ENCODE measurements around the gene ARHGEF4. TPM values are rescaled to one million over a fixed set of nuclear protein-coding genes. Genes with fewer than 3 reads are reported as not detected.

ARHGEF4 gene
- total and polyA plus RNA-seq, 10 of the 15 experiments (the other 5 are each of a cell fraction or from before 2014, with no cell fraction given): 0.02 to 0.24 (median 0.16) TPM; not detected in 6

DNA sequence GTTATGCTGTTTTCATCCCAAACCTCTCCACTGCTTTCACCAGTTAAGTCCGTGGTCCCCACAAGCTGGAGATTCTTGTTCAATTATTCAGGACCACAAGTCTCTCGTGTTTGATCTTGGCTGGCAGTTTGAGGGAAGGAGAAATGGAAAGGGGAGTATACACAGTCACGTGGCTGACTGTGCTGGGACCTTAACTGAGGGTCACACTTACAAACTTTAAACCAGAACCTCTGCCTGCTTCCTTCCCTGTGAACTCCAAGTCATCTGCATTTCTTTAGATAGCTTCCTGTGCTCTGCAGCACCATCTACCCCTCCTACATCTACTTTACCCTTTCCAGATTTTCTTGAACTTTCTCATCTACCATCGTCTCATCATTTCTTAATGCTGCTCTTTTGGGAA lies 91.7 kb downstream of the ARHGEF4 start:
- Histone ChIP-seq H3K4me1 (ENCODE audit: control insufficient read depth, insufficient read depth, low read length) (no peaks in the 10 kb centered on the region), H3K4me2 (ENCODE audit: control insufficient read depth, insufficient read depth) (no peak overlapping the region), H3K79me2 (ENCODE audit: control insufficient read depth, insufficient read depth, low read length) (no peaks in the 10 kb centered on the region), H3K9ac (ENCODE audit: control insufficient read depth, insufficient read depth, low read length) (no peak overlapping the region), H3K27me3 (replicated peaks in 1 of 2; ENCODE audit: control insufficient read depth in 2 of 2, insufficient read depth in 2 of 2, low read length in 1 of 2) (no peaks in the 10 kb centered on the region; a peak in 1 of 4 replicates), H2AFZ (ENCODE audit: control insufficient read depth, low read depth, low read length) (no peak overlapping the region), H3K27ac (ENCODE audit: control insufficient read depth, insufficient read depth) (no peak overlapping the region), H4K20me1 (ENCODE audit: control insufficient read depth, insufficient read depth) (no peaks in the 10 kb centered on the region), H3K36me3 (ENCODE audit: control insufficient read depth in 2 of 2, insufficient read depth in 2 of 2, low read length in 1 of 2) (no peaks in the 10 kb centered on the region), H3K9me3 (replicated peaks; ENCODE audit: control insufficient read depth, insufficient read depth, low read length) (no peaks in the 10 kb centered on the region), H3K4me3 (no peak overlapping the region)
- intact Hi-C loops (cut with micrococcal nuclease; ENCODE audit: unreplicated experiment): no loop called here
- ChIA-PET CTCF (interaction anchor here (1.2 to 3.5 kb wide), 2 partner anchors 8 to 131 kb away, joined by 6 to 12 read pairs; no protein-coding TSS in a partner anchor), RAD21 (ENCODE audit: unreplicated experiment) (interaction anchor here (1.8 kb wide), 1 partner anchor 131 kb away, joined by 6 read pairs; no protein-coding TSS in a partner anchor), POLR2A (no interaction called here), SMC1A (ENCODE audit: uncharacterized antibody, unreplicated experiment) (no interaction called here)
- FAIRE-seq: no peak
- no peak for ATAC-seq
- DNase-seq (ENCODE audit: low read depth, low spot score): no peak
- in situ Hi-C loops (cut with MboI): no loop called here
- no TSS peak for BruUV-seq (replicated peaks)
- WGBS (ENCODE audit: insufficient coverage, insufficient replicate concordance, low lambda C conversion rate, missing lambda C conversion rate): 19% methylated on average over 4 of the region's 4 CpGs
- TF ChIP-seq BACH1 (IDR thresholded peaks at IDR 0.05; ENCODE audit: borderline replicate concordance) (no peak), PML (IDR thresholded peaks at IDR 0.05; ENCODE audit: low read length) (no peak), ZBED1 (IDR thresholded peaks at IDR 0.05; ENCODE audit: borderline replicate concordance) (no peak), CBX5 (IDR thresholded peaks at IDR 0.05; ENCODE audit: low read depth) (no peak), HCFC1 (IDR thresholded peaks at IDR 0.05; ENCODE audit: low read length) (no peak), ZSCAN29 (IDR thresholded peaks at IDR 0.05) (no peak), STAT1 (conservative IDR thresholded peaks at IDR 0.05) (no peak), NFYB (IDR thresholded peaks at IDR 0.05; ENCODE audit: insufficient read depth, low read depth, low read length) (no peak), SMC3 (IDR thresholded peaks at IDR 0.05; ENCODE audit: borderline replicate concordance, low read length) (no peak), MTA2 (IDR thresholded peaks at IDR 0.05; ENCODE audit: low read depth) (no peak), RAD21 (IDR thresholded peaks at IDR 0.05; ENCODE audit: insufficient read depth, low read depth, low read length) (no peak), POLR2AphosphoS2 (IDR thresholded peaks at IDR 0.05; ENCODE audit: low read depth, low read length) (no peak), FOS (IDR thresholded peaks at IDR 0.05; ENCODE audit: borderline replicate concordance, extremely low read depth, insufficient read length) (no peak), YY1 (IDR thresholded peaks at IDR 0.05; ENCODE audit: low read depth, low read length) (no peak), SUPT20H (IDR thresholded peaks at IDR 0.05; ENCODE audit: borderline replicate concordance, control insufficient read depth, low read depth, low read length) (no peak), DPF2 (IDR thresholded peaks at IDR 0.05) (no peak)
- TF ChIP-seq, protein P1, sequence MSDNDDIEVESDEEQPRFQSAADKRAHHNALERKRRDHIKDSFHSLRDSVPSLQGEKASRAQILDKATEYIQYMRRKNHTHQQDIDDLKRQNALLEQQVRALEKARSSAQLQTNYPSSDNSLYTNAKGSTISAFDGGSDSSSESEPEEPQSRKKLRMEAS (IDR thresholded peaks at IDR 0.05; ENCODE audit: low read depth, low read length): no peak
- TF ChIP-seq, protein P2, sequence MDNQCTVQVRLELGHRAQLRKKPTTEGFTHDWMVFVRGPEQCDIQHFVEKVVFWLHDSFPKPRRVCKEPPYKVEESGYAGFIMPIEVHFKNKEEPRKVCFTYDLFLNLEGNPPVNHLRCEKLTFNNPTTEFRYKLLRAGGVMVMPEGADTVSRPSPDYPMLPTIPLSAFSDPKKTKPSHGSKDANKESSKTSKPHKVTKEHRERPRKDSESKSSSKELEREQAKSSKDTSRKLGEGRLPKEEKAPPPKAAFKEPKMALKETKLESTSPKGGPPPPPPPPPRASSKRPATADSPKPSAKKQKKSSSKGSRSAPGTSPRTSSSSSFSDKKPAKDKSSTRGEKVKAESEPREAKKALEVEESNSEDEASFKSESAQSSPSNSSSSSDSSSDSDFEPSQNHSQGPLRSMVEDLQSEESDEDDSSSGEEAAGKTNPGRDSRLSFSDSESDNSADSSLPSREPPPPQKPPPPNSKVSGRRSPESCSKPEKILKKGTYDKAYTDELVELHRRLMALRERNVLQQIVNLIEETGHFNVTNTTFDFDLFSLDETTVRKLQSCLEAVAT (IDR thresholded peaks at IDR 0.05): no peak
